HepG2 (cell line): ENCODE measurements around the gene PHACTR1. TPM values are rescaled to one million over a fixed set of nuclear protein-coding genes. Genes with fewer than 3 reads are reported as not detected.
A peak's percentile ranks its signal among the peaks of the same experiment; 100 is the strongest.

ENCODE experiments used
- ARNT ChIP-seq: fragments of 450-650 bp; IDR thresholded peaks from 2 replicates; pipeline ENCODE4 v1.6.1; 2017
- ATF5 ChIP-seq: sonication (generic); formaldehyde crosslinking; IDR thresholded peaks from 2 replicates; pipeline ENCODE4 v1.4.0; 2020; ENCODE audit warnings: mild to moderate bottlenecking, low read depth, missing genetic modification reagents
- CEBPG ChIP-seq: IDR thresholded peaks from 2 replicates; pipeline ENCODE4 v1.6.1; 2016
- ELF3 ChIP-seq: IDR thresholded peaks from 2 replicates; pipeline ENCODE4 v1.6.1; 2016; ENCODE audit warnings: missing genetic modification reagents, missing compliant biosample characterization
- ERF ChIP-seq: IDR thresholded peaks from 2 replicates; pipeline ENCODE4 v1.6.1; 2018; ENCODE audit warnings: missing biosample characterization, missing genetic modification reagents
- GTF2F1 ChIP-seq: fragments of 150-350 bp; IDR thresholded peaks from 2 replicates; pipeline ENCODE4 v1.6.1; 2014; ENCODE audit warnings: low read length
- JUNB ChIP-seq: sonication (generic); formaldehyde crosslinking; IDR thresholded peaks from 2 replicates; pipeline ENCODE4 v1.8.0; 2022; ENCODE audit warnings: missing genetic modification reagents, mild to moderate bottlenecking, borderline replicate concordance
- KAT8 ChIP-seq: IDR thresholded peaks from 2 replicates; pipeline ENCODE4 v1.6.1; 2016; ENCODE audit warnings: missing genetic modification reagents, missing compliant biosample characterization
- KDM2A ChIP-seq: sonication (generic); formaldehyde crosslinking; IDR thresholded peaks from 2 replicates; pipeline ENCODE4 v1.4.0; 2020; ENCODE audit warnings: low read depth, missing genetic modification reagents, borderline replicate concordance
- MBNL3 ChIP-seq: fragments of 250-450 bp; sonication (Bioruptor Pico); conservative IDR thresholded peaks from 2 replicates; pipeline ENCODE4 v1.8.0; 2022; ENCODE audit warnings: mild to moderate bottlenecking, inconsistent platforms
- RBM39 ChIP-seq: fragments of 200-400 bp; formaldehyde crosslinking; IDR thresholded peaks from one replicate; pipeline ENCODE4 v1.6.1; 2018; ENCODE audit warnings: antibody characterized with exemption, mild to moderate bottlenecking, low read depth, low read length; ENCODE audit not compliant: poor library complexity, severe bottlenecking
- SAP130 ChIP-seq: IDR thresholded peaks from 2 replicates; pipeline ENCODE4 v1.6.1; 2016; ENCODE audit warnings: low read depth
- SOX5 ChIP-seq: IDR thresholded peaks from 2 replicates; pipeline ENCODE4 v1.6.1; 2016; ENCODE audit warnings: borderline replicate concordance
- TAF1 ChIP-seq: sonication (generic); formaldehyde crosslinking; IDR thresholded peaks from 2 replicates; pipeline ENCODE4 v1.4.0; 2020; ENCODE audit warnings: missing genetic modification reagents
- ZNF124 ChIP-seq: sonication (generic); formaldehyde crosslinking; IDR thresholded peaks from 2 replicates; pipeline ENCODE4 v1.4.0; 2020; ENCODE audit warnings: missing genetic modification reagents
- ZNF350 ChIP-seq: sonication (generic); formaldehyde crosslinking; IDR thresholded peaks from 2 replicates; pipeline ENCODE4 v1.4.0; 2020; ENCODE audit warnings: mild to moderate bottlenecking, low read depth, missing genetic modification reagents, borderline replicate concordance
- ZNF556 ChIP-seq: sonication (generic); formaldehyde crosslinking; IDR thresholded peaks from 2 replicates; pipeline ENCODE4 v1.4.0; 2020; ENCODE audit warnings: mild to moderate bottlenecking, missing genetic modification reagents, borderline replicate concordance
- ZNF609 ChIP-seq: sonication (generic); formaldehyde crosslinking; IDR thresholded peaks from 2 replicates; pipeline ENCODE4 v1.4.0; 2020; ENCODE audit warnings: mild to moderate bottlenecking, missing genetic modification reagents, borderline replicate concordance
- ZNF644 ChIP-seq: IDR thresholded peaks from 2 replicates; pipeline ENCODE4 v1.6.1; 2016; ENCODE audit warnings: low read depth
- ZNF746 ChIP-seq: sonication (generic); formaldehyde crosslinking; IDR thresholded peaks from 2 replicates; pipeline ENCODE4 v1.8.0; 2022; ENCODE audit warnings: mild to moderate bottlenecking, missing genetic modification reagents
- polyA plus RNA-seq, 8 experiments: library from polyadenylated mRNA; depleted of rRNA in 3 of 8; stranded (reverse) in 7 of 8; unstranded in 1 of 8; fragments of >200 nt; fragmentation: Illumina TruSeq in 4 of 8; extraction: Trizol in 4 of 8; gene quantifications; 2 replicates each; pipeline versions ENCODE4 v1.2.1 to v1.2.3, GENCODE V29; 2011 to 2016; ENCODE audit warnings: low read depth in 4 of 8, missing spikeins in 1 of 8, mixed read lengths in 1 of 8; ENCODE audit not compliant: insufficient read depth in 1 of 8
- total RNA-seq, 5 experiments: library from RNA; depleted of rRNA; stranded (reverse); fragments of >200 nt; fragmentation: Illumina TruSeq; extraction: Trizol; gene quantifications; 2 replicates each; pipeline ENCODE4 v1.2.3, GENCODE V29; 2016; ENCODE audit warnings: low read depth in 1 of 5
- TF ChIP-seq, protein P1 (sequence below): IDR thresholded peaks from 2 replicates; pipeline ENCODE4 v1.4.0; 2020; ENCODE audit warnings: mild to moderate bottlenecking, missing genetic modification reagents
- TF ChIP-seq, protein P2 (sequence below): sonication (generic); formaldehyde crosslinking; IDR thresholded peaks from 2 replicates; pipeline ENCODE4 v1.8.0; 2022; ENCODE audit warnings: mild to moderate bottlenecking, missing genetic modification reagents; ENCODE audit not compliant: insufficient replicate concordance

The PHACTR1 gene
- total and polyA plus RNA-seq, 2 of the 13 experiments (the other 11 are each of a cell fraction or from before 2014, with no cell fraction given): 0.09 TPM; not detected in 1

GRCh38 chr6:13336553-13336952 is 620.0 kb downstream of the PHACTR1 start (continued):
- no peak for TF ChIP-seq CEBPG (CRISPR knock-in tag)
- TF ChIP-seq ZNF746 (CRISPR knock-in tag): no peak
- TF ChIP-seq, protein P1, sequence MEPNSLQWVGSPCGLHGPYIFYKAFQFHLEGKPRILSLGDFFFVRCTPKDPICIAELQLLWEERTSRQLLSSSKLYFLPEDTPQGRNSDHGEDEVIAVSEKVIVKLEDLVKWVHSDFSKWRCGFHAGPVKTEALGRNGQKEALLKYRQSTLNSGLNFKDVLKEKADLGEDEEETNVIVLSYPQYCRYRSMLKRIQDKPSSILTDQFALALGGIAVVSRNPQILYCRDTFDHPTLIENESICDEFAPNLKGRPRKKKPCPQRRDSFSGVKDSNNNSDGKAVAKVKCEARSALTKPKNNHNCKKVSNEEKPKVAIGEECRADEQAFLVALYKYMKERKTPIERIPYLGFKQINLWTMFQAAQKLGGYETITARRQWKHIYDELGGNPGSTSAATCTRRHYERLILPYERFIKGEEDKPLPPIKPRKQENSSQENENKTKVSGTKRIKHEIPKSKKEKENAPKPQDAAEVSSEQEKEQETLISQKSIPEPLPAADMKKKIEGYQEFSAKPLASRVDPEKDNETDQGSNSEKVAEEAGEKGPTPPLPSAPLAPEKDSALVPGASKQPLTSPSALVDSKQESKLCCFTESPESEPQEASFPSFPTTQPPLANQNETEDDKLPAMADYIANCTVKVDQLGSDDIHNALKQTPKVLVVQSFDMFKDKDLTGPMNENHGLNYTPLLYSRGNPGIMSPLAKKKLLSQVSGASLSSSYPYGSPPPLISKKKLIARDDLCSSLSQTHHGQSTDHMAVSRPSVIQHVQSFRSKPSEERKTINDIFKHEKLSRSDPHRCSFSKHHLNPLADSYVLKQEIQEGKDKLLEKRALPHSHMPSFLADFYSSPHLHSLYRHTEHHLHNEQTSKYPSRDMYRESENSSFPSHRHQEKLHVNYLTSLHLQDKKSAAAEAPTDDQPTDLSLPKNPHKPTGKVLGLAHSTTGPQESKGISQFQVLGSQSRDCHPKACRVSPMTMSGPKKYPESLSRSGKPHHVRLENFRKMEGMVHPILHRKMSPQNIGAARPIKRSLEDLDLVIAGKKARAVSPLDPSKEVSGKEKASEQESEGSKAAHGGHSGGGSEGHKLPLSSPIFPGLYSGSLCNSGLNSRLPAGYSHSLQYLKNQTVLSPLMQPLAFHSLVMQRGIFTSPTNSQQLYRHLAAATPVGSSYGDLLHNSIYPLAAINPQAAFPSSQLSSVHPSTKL: peak; percentile 37; the same call in 1 of the 2 replicates
- TF ChIP-seq RBM39: no peak
- TF ChIP-seq ERF (CRISPR knock-in tag): no peak
- TF ChIP-seq ZNF556 (CRISPR knock-in tag): no peak
- TF ChIP-seq ATF5 (CRISPR knock-in tag): no peak
- TF ChIP-seq JUNB (CRISPR knock-in tag): no peak
- TF ChIP-seq ZNF644 (CRISPR knock-in tag): no peak
- TF ChIP-seq GTF2F1: no peak
- TF ChIP-seq TAF1 (CRISPR knock-in tag): no peak
- TF ChIP-seq ZNF609 (CRISPR knock-in tag): no peak
- TF ChIP-seq SAP130 (CRISPR knock-in tag): peak; percentile 31; the same call in 1 of the 2 replicates
- peak; percentile 46; the same call in 1 of the 2 replicates for TF ChIP-seq ZNF350 (CRISPR knock-in tag)
- 0 out of 2 replicates have a peak, but pooled peaks have one; percentile 37 for TF ChIP-seq KAT8
- 0 out of 2 replicates have a peak, but pooled peaks have one; percentile 16 for TF ChIP-seq ELF3 (CRISPR knock-in tag)
- TF ChIP-seq ZNF124 (CRISPR knock-in tag): no peak
- TF ChIP-seq SOX5 (CRISPR knock-in tag): no peak
- peak; percentile 40; the same call in 1 of the 2 replicates for TF ChIP-seq KDM2A (CRISPR knock-in tag)
- TF ChIP-seq, protein P2, sequence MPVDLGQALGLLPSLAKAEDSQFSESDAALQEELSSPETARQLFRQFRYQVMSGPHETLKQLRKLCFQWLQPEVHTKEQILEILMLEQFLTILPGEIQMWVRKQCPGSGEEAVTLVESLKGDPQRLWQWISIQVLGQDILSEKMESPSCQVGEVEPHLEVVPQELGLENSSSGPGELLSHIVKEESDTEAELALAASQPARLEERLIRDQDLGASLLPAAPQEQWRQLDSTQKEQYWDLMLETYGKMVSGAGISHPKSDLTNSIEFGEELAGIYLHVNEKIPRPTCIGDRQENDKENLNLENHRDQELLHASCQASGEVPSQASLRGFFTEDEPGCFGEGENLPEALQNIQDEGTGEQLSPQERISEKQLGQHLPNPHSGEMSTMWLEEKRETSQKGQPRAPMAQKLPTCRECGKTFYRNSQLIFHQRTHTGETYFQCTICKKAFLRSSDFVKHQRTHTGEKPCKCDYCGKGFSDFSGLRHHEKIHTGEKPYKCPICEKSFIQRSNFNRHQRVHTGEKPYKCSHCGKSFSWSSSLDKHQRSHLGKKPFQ (CRISPR knock-in tag): no peak
- TF ChIP-seq ARNT: no peak
- TF ChIP-seq MBNL3 (CRISPR knock-in tag): no peak
